NT2/D1 (cell line): ENCODE data around the gene NECTIN1.
A peak's percentile ranks its signal among the peaks of the same experiment; 100 is the strongest.

ENCODE experiments used
- DNase-seq: peaks from one replicate; pipeline ENCODE4 v3.0.0-alpha.2; 2011; ENCODE audit warnings: low read depth, low spot score
- H3K27me3 ChIP-seq: 2 replicates; pipeline ENCODE4 v1.6.0; 2011; ENCODE audit warnings: mild to moderate bottlenecking; ENCODE audit not compliant: insufficient read length, insufficient read depth
- H3K36me3 ChIP-seq: 2 replicates; pipeline ENCODE4 v1.6.1; 2011; ENCODE audit warnings: mild to moderate bottlenecking, low read length, mixed read lengths; ENCODE audit not compliant: insufficient read depth, insufficient read length
- H3K4me1 ChIP-seq: 2 replicates; pipeline ENCODE4 v1.5.1; 2011; ENCODE audit not compliant: insufficient read depth, insufficient read length
- H3K4me3 ChIP-seq: 2 replicates; pipeline ENCODE4 v1.5.1; 2011; ENCODE audit warnings: low read depth; ENCODE audit not compliant: insufficient read length
- H3K9ac ChIP-seq: 2 replicates; pipeline ENCODE4 v1.6.0; 2011; ENCODE audit warnings: low read depth; ENCODE audit not compliant: insufficient read length
- H3K9me3 ChIP-seq: 2 replicates; pipeline ENCODE4 v1.5.1; 2011; ENCODE audit warnings: mild to moderate bottlenecking, low read length; ENCODE audit not compliant: insufficient read depth
- SUZ12 ChIP-seq: IDR thresholded peaks from 2 replicates; pipeline ENCODE4 v1.6.1; 2011; ENCODE audit not compliant: insufficient read length, insufficient read depth; ENCODE audit errors: extremely low read depth
- YY1 ChIP-seq: IDR thresholded peaks from 2 replicates; pipeline ENCODE4 v1.6.1; 2011; ENCODE audit not compliant: insufficient read length, insufficient read depth
- ZNF274 ChIP-seq: IDR thresholded peaks from 2 replicates; pipeline ENCODE4 v1.6.1; 2011; ENCODE audit warnings: mild to moderate bottlenecking, low read depth, low read length

Gene NECTIN1

DNA sequence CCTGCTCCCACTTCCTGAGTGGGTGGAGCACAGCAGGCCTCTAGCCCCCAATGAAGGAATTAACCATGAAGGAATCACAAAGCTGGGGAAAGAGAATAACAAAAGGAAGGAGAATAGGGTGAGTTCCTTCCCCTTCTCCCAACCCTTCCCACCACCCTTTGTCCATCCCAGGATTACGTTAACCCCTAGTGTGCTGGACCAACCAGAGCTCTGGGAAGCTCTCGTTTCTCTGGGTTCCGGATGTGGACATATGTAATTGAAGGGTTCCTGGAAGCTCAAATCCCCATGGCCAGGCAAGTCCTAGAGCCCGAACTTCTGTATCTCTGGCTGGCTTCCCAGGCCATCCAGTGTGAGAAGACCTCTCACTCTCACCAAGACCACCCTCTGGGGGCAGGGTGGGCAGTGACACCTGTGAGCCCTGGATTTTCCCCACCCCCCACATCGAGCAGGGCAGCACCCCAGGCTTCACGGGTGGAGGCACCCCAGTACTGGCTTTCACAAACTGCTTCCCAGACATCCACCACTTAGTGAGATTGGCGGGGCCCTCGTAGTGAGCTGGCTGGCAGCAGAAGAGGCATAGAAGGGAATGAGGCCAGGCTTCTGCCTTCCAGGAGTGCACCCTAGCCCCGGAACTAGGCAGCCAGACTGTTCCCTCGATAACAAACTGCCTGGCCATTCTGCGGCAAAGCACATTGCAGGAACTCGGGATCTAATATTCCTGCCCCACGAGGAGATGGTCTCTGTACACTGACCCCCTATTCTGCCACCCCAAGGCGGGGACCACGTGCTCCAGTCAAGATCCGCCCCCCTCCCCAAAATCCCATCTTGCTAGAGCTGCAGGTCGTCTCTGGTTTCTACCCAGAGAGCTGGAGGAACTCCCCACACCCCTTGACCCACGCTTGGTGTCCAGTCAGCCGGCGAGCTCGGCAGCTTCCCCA is 2.1 kb downstream of the NECTIN1 start:
- no peaks in the 10 kb centered on the region for H3K9me3 ChIP-seq
- TF ChIP-seq YY1 (no peak), ZNF274 (no peak), SUZ12 (no peak)
- H3K4me1 ChIP-seq, result peaks cover 20% of the 10 kb centered on the region
- H3K9ac ChIP-seq, result peak overlapping the region; percentile 90
- H3K4me3 ChIP-seq, result peak overlapping the region; percentile 80
- H3K27me3 ChIP-seq, result no peaks in the 10 kb centered on the region
- peak; percentile 73 for DNase-seq
- peaks cover 13% of the 10 kb centered on the region for H3K36me3 ChIP-seq

DNA sequence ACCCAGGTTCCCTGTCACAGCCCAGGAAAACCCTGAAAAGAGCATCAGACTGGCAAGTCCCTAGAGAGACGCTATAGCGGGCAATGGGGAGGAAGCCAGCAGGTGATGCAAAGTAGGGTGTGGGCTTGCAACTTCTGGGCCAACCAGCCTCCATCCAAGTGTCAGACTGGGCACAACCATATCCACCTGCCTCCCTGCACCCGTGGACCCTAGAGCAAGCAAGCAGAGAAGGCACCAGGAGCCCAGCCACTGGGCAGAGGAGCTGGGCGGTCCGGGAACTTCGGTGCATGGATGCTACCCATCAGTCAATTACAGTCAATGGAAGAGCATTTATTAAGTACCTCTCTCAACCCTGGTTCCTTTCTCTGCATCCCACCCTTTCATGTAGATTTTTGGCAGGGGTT is 2.8 kb downstream of the NECTIN1 start:
- peaks cover 20% of the 10 kb centered on the region for H3K4me1 ChIP-seq
- H3K9ac ChIP-seq, result no peak overlapping the region
- no peak for TF ChIP-seq ZNF274
- no peak for TF ChIP-seq SUZ12
- TF ChIP-seq YY1, result no peak
- no peak for DNase-seq
- H3K4me3 ChIP-seq, result peak overlapping the region; percentile 0
- peaks cover 13% of the 10 kb centered on the region for H3K36me3 ChIP-seq
- H3K27me3 ChIP-seq, result no peaks in the 10 kb centered on the region
- no peaks in the 10 kb centered on the region for H3K9me3 ChIP-seq

DNA sequence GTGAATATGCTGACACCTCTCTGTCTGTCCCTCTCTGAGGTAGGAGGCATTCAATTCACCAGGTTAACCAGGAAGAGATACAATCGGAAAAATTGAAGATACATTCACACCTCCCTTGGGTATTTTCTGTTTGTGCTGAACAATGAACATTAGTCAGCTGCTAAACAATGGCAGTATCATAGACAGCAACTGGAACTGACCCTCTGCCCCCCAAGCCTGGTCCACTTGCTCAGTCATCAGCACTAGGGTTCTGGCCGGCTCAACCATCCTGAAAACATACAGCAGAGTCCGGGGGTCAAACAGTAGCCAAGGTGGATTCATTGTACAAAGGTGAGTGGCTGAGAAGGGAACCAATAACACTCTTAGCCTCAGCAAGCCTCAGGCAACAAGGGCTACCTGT is 4.0 kb downstream of the NECTIN1 start:
- Histone ChIP-seq H3K4me1 (peaks cover 20% of the 10 kb centered on the region), H3K9ac (no peak overlapping the region), H3K4me3 (no peak overlapping the region), H3K27me3 (no peaks in the 10 kb centered on the region), H3K9me3 (no peaks in the 10 kb centered on the region), H3K36me3 (peaks cover 23% of the 10 kb centered on the region)
- TF ChIP-seq ZNF274 (no peak), YY1 (no peak), SUZ12 (no peak)
- no peak for DNase-seq

DNA sequence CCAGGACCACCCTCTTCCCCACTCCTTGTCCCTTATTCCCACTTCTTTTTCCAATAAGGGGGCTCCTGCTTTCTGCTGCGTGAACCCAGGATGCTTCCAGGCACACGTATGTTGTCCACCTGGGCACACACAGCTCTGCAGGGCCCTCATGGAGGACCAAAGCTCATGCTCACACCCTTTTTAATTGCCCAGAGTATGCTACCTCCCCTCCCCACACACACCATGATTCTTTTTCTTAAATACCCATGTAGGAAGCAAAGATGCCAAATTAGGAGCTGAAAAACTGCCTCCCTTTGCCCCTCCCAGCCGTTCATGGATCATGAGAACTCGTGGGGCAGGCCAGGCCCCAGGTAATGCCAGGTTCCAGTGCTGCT is 5.1 kb downstream of the NECTIN1 start:
- H3K9ac ChIP-seq, result no peak overlapping the region
- H3K27me3 ChIP-seq, result no peaks in the 10 kb centered on the region
- no peak overlapping the region for H3K4me3 ChIP-seq
- H3K36me3 ChIP-seq, result peaks cover 28% of the 10 kb centered on the region
- no peak for DNase-seq
- TF ChIP-seq SUZ12 (no peak), ZNF274 (no peak), YY1 (no peak)
- H3K4me1 ChIP-seq, result peaks cover 20% of the 10 kb centered on the region
- H3K9me3 ChIP-seq, result no peaks in the 10 kb centered on the region

DNA sequence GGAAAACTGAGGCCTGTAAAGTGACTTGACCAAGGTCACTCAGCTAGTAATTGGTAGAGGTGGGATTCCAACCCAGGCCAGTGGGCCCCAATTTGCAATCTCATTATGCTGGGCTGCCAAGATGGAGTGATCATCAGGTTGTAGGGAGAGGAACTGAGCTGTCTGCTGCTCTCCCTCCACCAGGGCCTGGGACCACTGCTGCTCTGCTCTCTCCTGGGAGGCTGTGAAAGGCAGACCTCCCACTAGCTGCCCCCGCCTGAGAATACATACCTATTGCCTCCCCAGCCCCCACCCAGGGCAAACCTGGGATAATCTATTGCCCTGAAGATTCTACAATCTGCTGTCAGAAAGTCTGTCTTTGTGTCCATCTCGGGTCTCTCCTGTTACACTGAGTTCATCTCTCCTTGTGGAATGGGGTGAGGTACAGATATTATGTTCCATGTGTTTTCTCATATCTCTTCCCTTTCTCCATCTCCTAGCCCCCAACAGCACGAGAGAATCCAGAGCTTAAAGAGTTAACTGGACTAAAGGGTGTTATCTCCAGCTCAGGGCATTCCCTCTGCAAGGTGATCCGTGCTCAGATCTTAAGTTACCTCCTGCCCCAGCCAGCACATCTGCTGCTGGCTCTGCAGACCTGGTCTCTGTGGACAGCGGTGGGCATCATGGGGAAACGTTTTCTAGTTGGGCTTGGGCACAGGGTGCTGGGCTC is 5.6 kb downstream of the NECTIN1 start:
- H3K9me3 ChIP-seq, result no peaks in the 10 kb centered on the region
- H3K4me3 ChIP-seq, result no peak overlapping the region
- no peaks in the 10 kb centered on the region for H3K27me3 ChIP-seq
- no peak for TF ChIP-seq YY1
- no peak for DNase-seq
- peaks cover 28% of the 10 kb centered on the region for H3K36me3 ChIP-seq
- H3K4me1 ChIP-seq, result peaks cover 22% of the 10 kb centered on the region
- no peak overlapping the region for H3K9ac ChIP-seq

DNA sequence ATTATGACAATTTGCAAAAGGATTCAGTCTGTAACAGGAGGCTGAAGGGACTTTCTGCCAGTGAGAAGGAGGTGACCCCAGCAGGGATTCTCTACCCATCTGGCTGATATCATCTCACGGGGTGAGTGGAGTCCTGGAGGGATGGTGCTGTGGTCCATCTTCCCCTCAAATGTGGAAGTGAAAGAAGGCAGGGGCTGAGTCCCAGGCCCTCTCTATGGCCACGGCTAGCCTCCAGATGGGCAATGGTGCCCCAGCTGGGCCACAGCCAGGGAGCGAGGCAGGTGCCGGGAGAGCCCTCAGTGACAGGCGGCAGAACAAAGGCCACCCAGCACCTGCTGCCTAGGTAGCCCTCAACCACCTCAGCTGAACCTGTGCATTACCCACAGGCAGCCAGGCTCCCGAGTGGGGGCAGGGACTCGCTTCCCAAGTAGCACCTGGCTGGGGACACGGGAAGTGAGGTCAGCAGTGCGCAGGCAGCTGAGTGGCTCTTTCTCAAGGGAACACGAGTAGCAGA is 6.7 kb downstream of the NECTIN1 start:
- TF ChIP-seq YY1, result no peak
- TF ChIP-seq SUZ12, result no peak
- no peak for TF ChIP-seq ZNF274
- no peak overlapping the region for H3K4me3 ChIP-seq
- H3K9me3 ChIP-seq, result no peaks in the 10 kb centered on the region
- H3K4me1 ChIP-seq, result peaks cover 28% of the 10 kb centered on the region
- H3K27me3 ChIP-seq, result no peaks in the 10 kb centered on the region
- DNase-seq, result no peak
- H3K36me3 ChIP-seq, result peaks cover 28% of the 10 kb centered on the region
- no peak overlapping the region for H3K9ac ChIP-seq
